ENCODE results near the gene FRMD8.

Gene FRMD8

GRCh38 chr11:65362320-65362931 is 24.0 kb upstream of the FRMD8 start:
- no peak for TF ChIP-seq CTCF (IDR thresholded peaks at IDR 0.05; ENCODE audit: low read depth, low read length)
- H3K4me3 ChIP-seq (ENCODE audit: low read depth, low read length): no peak overlapping the region

- TF ChIP-seq CTCF (IDR thresholded peaks at IDR 0.05; ENCODE audit: low read depth, low read length): no peak
- H3K4me3 ChIP-seq (ENCODE audit: low read depth, low read length): no peak overlapping the region
Observed at GRCh38 chr11:65362966-65363365, 23.5 kb upstream of the FRMD8 start.

GRCh38 chr11:65363770-65364169 is 22.7 kb upstream of the FRMD8 start:
- no peak overlapping the region for H3K4me3 ChIP-seq (ENCODE audit: low read depth, low read length)
- no peak for TF ChIP-seq CTCF (IDR thresholded peaks at IDR 0.05; ENCODE audit: low read depth, low read length)

GRCh38 chr11:65366340-65366773 is 20.1 kb upstream of the FRMD8 start:
- peak; percentile 68 for TF ChIP-seq CTCF (IDR thresholded peaks at IDR 0.05; ENCODE audit: low read depth, low read length)
- H3K4me3 ChIP-seq (ENCODE audit: low read depth, low read length): no peak overlapping the region

- TF ChIP-seq CTCF (IDR thresholded peaks at IDR 0.05; ENCODE audit: low read depth, low read length): no peak
Observed at GRCh38 chr11:65370659-65371049, 15.8 kb upstream of the FRMD8 start.

GRCh38 chr11:65373839-65374580 is 12.4 kb upstream of the FRMD8 start:
- no peak for TF ChIP-seq CTCF (IDR thresholded peaks at IDR 0.05; ENCODE audit: low read depth, low read length)

More at GRCh38 chr11:65370659-65371049, 15.8 kb upstream of the FRMD8 start:
- H3K4me3 ChIP-seq (ENCODE audit: low read depth, low read length): no peak overlapping the region

GRCh38 chr11:65375012-65375411 is 11.4 kb upstream of the FRMD8 start:
- TF ChIP-seq CTCF (IDR thresholded peaks at IDR 0.05; ENCODE audit: low read depth, low read length): no peak
- H3K4me3 ChIP-seq (ENCODE audit: low read depth, low read length): no peak overlapping the region

More at GRCh38 chr11:65373839-65374580, 12.4 kb upstream of the FRMD8 start:
- H3K4me3 ChIP-seq (ENCODE audit: low read depth, low read length): no peak overlapping the region
